Stimulated activated CD4-positive, alpha-beta T cell treated with anti-CD3 and anti-CD28 coated beads, Interleukin-15, amount 100 ng/mL, for 48 hours (primary cell): ENCODE results near the gene ZKSCAN5.
"Not testable (repeated sequence)": the region's sequence is repeated elsewhere in the genome, so short reads cannot be mapped to it uniquely, and the experiment has no call there.

Source experiments
- DNase-seq, 2 donors: peaks; one replicate each; pipeline ENCODE4 v3.0.0-alpha.2; 2020; ENCODE audit warnings: low read depth in 2 of 2

The ZKSCAN5 gene

DNA sequence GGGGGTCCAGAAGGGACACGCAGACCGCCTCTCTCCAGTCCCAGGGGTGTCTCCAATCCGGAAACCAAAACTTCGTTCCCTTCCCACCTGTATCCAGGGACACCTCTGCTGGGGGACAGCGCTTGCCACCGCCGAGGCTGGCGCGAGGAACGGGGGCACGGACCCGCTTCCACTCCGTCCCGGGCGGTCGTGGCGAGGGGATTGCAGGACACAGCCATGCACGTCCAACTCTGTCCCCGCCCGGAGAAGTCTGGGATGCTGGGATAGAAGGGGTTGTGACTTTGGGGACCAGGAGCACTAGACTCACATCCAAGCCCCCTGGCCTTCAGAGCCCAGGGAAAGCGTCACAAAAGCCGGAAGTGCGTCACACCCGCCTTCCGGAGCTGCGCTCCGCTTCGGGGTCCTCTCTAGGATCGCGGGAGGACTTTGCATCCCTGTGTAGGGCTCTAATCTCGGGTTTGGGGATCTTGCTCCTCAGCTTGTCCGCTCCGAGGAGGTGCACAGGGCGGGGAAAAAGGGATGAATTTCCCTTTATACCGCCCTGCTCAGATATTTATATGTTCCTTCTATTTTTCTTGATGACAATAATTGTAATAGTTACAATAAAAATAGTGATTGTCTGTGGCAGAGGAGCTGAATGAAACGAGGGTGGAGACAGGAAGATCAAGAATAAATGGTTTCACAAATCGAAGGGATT is 47.5 kb downstream of the ZKSCAN5 start, which contains the start of gene FAM200A:
Gene FAM200A (minus strand): TSS at position 348 of the 697 bp plus-strand sequence. CDS start 3,707 bp downstream, outside the sequence.
- DNase-seq: peak; percentile 60 to 78

DNA sequence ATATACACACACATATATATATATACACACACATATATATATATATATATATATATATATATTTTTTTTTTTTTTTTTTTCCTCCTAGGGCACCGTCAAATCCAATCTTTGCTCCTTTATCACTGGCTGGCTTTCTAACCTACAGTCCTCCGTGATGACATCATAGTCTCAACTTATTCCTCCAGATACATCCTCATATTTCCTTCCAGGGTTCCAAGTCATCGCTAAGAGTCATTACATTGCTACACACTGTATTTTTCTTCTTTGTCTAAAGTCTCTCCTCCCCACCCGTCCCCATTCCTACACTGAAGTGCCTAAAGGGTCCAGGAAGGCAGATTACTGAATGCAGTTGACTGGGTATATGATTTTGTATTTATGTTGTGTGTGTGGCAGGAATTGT is 48.6 kb downstream of the ZKSCAN5 start:
- DNase-seq: no peak

DNA sequence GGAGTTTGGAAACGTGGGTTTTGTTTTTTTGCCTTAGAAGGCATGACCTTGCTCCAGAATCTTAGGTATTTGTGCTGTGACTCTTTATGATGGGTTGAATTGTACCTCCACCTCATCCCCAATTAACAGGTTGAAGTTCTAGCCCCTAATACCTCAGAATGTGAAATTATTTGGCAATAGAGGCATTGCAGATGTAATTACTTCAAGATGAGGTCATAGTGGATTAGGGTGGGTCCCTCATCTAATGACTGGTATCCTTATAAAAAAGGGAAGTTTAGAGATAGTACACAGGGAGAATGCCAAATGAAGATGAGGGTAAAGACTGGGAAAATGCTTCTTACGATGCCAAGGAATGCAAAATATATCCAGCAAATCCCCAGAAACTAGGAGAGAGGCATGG is 50.5 kb downstream of the ZKSCAN5 start:
- DNase-seq: no peak

DNA sequence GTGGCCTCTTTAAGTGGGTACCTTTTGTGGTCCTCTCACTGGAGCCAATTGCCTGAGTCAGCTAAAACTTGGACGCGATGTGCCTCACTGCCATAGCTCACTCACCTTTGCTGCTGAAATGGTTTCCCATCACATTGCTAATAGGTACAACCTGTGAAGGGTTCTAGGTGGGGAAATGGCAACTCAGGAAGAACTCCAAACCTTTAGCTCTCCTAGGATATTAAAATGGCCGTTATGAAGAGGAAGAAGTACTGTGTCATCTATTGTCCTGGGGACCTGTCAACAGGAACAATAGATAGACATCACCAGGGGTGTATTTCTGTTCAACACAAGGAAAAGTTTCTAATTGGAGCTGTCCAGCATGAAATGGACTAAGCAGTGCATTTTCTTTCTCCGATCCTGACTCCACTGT is 52.7 kb downstream of the ZKSCAN5 start:
- no peak for DNase-seq

DNA sequence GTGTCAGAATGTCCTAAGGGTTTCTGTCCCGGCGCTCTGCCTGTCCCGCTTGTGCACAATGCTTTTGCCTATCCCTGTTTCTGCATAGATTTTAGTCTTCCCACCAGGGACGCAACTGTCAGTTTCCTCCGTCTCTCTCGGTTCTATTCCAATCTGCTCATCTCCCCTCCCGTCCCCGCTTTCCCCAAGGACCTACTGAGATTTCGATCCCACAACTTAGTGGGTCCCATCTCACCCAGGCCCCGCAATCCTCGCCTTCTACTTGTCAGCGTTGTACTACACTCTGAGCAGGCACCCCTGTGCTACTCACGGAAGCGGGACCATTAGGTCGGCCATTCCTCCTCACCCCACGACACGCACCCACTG is 53.5 kb downstream of the ZKSCAN5 start:
- DNase-seq: no peak

DNA sequence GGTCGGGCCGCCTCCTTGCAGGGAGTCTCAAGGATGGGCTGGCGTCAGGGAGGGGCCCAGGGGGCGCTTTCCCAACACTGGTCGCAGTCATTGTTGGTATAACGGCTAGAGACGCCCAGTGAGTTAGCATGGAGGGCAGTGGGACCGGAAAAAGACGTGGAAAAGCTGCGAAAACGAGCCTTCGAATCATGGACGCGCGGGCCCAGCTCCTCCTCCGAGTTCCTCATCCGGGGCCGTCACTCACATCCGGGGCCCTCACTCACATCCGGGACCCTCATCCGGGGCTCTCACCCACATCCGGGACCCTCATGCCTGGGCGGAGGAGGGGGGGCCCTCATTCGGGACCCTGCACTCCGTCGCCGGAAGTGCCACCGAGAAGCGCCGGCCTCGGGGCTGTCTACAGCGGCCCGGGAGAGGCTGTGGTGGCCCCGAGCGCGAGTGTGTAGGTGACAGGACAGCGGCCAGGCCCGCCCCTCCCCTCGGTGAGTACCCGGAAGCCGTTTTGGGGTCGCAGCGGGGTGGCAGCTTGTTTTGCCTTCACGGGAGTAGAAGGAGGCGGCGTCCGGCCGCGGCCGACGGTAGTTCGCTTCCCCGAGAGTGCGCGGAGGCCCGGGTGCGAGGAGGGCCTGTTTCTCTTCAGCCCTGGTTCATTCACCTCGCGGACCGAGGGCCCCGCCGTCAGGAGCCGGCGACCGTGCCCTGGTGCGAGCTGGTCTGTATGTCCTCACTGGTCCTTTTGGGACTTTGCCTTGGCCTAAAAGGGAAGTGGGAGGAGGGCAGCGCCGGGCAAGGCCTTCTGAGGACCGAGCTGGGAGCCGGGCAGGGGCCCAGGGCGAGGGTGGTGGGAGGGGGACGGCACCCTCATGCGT is 54.1 kb downstream of the ZKSCAN5 start, which contains the start of gene ZNF655:
Gene ZNF655 (plus strand): TSS at position 337 of the 869 bp plus-strand sequence. CDS start 1,918 bp downstream, outside the sequence.
- DNase-seq: peak; percentile 73 to 77

DNA sequence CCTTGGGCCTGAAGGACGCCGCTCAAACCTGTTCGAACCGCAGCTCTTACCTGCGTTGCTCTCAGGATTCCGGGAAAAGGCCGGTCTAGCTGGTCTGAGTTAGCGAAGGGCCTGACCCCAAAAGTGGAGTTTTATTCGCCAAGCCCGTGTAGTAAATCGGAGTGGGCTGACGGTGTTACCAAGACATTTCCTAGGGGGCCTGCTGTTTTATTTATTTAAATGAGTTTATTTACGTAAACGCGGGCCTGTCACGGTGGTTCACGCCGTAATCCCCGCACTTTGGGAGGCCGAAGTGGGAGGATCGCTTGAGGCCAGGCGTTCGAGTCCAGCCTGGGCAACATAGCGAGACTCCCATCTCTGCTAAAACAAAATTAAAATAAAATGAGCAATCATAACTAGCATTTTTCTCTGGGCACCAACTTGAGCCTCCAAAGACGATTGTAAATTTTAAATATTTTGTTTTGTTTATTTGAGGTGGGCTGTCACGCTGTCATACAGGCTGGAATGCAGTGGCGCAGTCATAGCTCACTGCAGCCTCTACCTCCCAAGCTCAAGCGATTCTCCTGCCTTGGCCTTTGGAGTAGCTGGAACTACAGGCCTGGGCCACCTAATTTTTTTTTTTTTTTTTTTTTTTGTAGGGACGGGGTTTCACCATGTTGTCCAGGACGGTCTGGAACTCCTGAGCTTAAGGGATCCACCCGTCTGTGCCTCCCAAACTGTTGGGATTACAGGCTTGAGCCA is 54.9 kb downstream of the ZKSCAN5 start:
- no peak for DNase-seq

DNA sequence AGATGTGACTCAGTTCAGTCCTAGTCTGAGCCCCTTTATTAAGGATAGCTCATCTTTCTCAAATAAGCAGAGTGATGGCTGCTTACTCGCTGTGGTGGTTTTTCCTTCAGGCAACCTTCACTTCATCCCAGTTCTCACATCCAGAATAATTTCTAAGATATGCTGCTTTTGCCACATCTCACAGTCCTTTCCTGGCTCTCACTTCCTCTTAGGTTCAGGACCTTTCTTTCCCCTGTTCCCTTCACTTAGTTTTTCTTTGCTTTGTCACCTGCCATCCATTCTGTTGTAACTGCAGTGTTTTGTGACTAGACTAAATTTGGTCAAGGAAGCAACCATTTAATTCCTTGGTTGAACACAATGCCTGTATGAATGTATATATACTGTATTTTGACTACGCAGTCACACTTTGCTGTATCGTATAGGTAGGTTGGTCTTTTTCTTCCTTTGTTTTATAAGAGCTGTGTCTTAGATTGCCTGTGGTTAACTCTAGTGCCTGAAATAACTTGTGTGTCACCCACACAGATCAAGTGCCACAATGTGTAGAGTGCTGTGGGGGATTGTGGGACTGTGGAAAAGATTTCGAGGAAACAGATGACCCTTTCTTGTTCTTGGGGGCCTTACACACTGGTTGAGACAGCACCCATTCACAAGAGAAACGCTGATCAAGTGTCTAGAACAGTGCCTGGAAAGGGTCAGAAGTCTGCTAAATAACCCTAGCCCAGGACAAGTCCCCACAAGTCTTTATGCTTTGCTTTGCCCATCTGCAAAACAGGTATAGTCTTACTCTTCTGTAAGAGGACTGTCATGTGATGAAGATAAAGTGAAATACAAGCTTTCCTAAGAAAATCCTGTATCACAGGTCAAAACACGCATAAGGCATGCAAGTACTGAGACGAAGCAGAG is 56.6 kb downstream of the ZKSCAN5 start:
- DNase-seq: no peak

DNA sequence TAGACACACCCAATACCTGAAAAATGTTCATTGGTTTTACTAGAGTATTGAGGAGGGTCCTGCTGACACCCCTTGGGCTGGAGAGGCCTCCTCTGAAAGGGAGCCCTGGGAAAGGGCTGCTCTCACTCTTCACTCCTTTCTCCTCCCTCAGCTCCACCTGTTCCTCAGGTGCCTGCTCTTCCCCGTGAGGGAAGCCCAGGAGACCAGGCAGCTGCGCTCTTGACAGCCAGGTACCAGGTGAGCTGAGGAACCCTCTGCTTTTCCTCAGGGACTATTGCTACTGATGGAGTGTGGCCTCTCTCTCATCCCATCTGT is 57.2 kb downstream of the ZKSCAN5 start:
- no peak for DNase-seq

DNA sequence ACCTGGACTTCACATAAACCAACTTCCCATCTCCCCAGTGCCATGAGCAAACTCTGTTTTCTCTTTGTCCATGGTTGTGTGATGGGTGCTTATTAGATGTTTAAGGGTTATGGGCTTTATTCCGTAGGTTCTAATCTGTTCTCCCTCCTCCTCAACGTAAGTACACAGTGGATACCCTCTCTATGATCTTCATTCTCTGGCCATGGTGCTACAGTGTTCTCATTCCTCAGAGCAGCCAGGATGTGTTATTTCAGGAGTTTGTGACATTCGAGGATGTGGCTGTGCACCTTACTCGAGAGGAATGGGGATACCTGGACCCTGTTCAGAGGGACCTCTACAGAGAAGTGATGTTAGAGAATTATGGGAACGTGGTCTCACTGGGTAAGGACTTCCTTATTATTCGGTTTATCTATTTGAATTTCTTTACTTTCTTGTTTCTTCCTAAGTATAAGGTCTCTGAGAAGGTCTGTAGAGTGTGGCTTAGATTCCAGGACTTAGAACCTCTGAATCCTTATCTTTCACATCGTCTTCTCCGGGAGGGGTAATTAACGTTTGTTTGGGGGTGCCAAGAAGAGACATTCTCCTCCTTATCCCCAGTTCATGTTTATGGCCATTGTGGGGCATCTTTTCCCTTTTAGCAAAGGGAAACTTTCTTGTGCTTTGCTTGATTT is 57.8 kb downstream of the ZKSCAN5 start:
- no peak for DNase-seq

DNA sequence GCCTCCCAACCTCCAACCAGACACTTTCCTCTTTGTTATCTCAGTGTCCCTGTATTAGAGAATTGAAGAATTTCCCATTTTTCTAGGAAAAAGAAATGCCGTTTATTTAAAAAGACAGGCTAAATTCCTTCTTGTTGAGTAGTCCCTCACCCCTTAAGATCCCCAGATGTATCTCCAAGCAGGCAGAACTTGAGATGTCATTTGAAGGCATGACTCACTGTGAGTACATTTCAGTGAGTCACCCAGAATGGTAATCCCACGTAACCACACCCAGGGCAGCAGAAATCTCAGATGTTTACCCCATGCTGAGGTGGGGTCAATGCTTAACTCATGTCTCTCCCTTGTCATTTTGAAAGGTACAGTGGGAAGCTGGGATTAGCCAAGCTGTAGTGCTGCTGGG is 58.4 kb downstream of the ZKSCAN5 start:
- peak in 1 of 2 donors; percentile 29 for DNase-seq

DNA sequence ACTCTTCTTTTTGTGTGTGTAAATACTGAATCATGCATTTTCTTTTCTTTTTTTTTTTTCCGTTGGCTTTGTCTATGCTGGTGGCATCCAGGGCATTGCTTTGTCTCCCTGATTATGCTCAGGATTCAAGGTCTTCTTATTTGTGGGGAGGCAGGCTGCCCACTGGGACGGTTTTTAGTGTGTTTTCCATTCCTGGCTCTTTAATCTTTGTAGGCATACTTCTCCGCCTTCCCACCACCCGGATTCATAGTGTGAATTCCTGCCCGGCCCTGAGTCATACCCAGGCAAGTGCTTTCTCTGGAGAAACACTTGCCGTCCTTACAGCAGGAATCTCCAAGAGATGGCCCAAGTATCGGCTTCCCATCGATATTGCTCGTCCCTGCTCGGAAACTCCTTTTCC is 59.2 kb downstream of the ZKSCAN5 start:
- no peak for DNase-seq

DNA sequence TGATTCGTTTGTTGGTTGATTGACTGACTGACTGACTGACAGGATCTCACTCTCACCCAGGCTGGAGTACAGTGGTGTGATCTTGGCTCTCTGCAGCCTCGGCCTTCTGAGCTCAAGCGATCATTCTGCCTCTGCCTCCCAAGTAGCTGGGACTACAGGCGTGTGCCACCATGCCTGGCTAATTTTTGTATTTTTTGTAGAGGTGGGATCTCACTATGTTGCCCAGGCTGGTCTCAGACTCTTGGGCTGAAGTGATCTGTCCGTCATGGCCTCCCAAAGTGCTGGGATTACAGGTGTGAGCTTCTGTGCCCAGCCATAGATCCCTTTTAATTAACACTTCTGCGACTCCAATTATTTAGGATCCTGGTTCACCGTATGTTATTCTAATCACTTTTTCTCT is 64.3 kb downstream of the ZKSCAN5 start:
- not testable (repeated sequence) for DNase-seq

DNA sequence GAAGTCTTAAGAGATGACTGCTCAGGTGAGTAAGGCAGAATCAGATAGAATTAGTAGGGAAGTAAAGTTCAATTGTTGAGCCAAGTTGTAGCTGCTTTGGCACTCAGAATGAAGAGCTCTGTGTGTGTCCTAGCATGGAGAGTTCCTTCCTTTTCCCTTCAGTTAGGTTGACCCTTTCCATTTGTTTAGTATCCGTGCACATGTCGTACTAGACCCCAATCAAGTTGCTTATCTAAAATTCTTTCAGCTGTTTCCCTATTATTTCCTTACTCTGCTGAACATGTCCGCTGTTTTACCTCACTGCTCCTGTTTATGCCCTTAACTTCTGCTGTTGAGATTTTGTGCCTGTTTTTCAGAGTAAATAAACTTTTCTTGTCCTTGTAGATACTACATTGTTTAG is 67.3 kb downstream of the ZKSCAN5 start:
- no peak for DNase-seq

DNA sequence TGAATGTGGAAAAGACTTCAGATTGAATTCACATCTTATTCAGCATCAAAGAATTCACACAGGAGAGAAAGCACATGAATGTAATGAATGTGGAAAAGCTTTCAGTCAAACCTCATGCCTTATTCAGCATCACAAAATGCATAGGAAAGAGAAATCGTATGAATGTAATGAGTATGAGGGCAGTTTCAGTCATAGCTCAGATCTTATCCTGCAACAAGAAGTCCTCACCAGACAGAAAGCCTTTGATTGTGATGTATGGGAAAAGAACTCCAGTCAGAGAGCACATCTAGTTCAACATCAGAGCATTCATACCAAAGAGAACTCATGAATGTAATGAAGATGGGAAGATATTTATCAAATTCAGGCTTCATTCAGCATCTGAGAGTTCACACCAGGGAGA is 68.8 kb downstream of the ZKSCAN5 start:
- DNase-seq: no peak

DNA sequence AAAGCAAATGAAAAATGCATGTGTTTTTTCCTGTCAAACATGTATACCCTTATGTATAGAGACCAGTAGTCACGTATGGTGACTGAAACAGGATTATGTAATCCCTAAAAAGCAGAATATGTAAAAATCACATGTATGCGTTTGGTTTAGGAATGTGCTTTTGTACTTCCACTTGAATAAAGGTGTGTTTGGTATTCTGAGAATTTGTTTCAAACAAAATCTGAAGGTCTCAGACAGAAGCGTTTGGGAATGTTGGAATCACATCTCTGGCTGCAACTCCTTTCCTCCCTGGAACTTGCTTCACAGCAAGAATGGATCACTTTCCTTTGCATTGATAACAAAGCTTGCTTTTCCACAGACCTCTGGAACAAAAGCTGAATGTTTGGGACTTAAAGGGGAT is 71.8 kb downstream of the ZKSCAN5 start:
- no peak for DNase-seq

DNA sequence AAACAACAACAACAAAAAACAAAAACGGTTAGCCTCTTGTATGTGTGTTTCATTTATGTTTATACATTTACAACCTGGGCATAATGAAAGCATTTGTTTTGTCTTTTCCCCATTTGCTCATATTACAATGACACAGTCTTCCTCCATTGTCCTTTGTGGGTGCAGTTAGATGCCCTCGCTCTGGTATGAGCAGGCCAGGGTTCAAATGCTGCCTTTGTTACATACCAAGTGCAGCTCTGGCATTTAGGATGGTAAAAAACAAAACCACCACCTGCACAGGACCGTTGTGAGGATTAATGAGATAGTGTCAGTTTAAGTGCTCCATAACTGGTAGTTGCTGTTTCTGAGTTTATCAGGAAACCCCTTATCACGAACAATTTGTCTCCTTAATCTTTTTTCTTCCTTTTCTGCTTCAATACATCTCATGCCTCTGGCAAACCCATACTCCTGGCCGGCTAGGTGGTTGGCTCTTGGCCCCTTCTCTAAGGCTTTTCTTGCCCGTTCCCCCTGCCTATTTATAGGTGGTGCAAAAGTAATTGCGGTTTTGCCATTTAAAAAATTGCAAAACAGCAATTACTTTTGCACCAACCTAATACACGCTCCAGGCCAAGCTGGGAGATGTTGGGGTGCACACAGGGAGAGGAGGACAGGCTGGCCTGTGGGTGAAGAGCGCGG is 75.0 kb downstream of the ZKSCAN5 start:
- DNase-seq: no peak

DNA sequence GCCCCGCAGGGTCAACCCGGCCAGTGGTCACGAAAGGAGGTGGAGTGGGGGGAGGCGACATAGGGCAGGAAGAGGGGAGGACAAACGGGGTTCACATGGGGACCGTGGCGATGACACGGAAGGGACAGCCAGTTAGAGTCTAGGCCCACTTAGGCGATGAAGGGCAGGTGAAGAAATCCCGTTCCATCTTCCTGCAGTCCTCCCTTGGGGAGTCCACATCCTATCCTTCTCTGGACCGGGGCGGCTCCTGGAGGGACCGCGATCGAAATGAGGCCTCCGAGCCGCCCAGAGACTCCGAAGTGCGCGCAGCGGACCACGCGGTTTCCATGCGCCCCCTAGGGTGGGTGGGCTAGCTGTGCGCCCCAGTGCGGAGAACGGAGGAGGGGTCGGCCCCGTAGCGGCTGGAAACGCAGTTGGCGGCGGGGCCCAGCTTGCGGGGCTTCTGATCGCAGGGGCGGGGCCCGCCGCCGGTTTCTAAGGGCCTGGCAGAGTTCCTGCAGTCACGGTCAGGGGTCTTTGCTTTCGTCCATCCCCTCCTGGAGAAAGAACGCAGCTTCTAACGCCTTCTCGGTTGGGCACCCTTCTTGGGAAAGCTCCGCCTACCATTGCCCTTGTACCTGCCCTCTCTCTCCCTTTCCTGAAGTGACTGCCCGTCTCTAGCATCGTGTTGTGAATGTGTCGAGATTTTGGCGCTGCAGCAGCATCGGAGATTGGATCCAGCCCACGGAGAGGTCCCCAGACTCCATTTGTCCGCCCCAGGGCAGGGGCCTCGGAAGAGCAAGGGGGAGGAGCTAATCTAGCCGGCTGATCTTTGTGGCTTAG is 75.7 kb downstream of the ZKSCAN5 start:
- peak in 1 of 2 donors; percentile 35 for DNase-seq

DNA sequence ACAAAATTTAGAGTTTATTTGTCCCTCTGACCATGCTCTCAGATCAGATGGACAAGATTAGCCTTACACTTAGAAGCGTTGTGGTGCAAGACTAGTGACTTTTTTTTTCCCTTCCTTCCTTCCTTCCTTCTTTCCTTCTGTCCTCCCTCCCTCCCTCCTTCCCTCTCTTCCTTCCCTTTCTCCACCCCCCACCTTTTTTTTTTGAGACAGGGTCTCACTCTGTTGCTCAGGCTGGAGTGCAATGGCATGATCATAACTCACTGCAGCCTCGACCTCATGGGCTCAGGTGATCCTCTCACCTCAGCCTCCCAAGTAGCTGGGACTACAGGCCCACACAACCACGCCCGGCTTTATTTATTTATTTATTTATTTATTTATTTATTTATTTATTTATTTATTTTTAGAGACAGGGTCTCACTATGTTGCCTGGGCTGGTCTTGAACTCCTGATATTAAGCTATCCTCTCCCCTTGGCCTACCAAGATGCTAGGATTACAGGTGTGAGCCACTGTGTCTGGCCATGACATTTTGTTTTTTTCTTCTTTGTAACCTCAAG is 76.4 kb downstream of the ZKSCAN5 start:
- DNase-seq: not testable (repeated sequence)
